GM10266 (cell line): Measurements from ENCODE around the gene GHSR.

ENCODE experiments used
- DNase-seq: peaks from one replicate; pipeline ENCODE4 v3.0.0; 2012; ENCODE audit errors: extremely low spot score
- CTCF ChIP-seq: IDR thresholded peaks from 2 replicates; pipeline ENCODE4 v1.5.1; 2012; ENCODE audit warnings: mild to moderate bottlenecking, low read depth; ENCODE audit not compliant: control insufficient read depth, insufficient read depth; ENCODE audit errors: missing control alignments

The GHSR gene

GRCh38 chr3:172467170-172467824, 19.0 kb upstream of the GHSR start:
- TF ChIP-seq CTCF = no peak
- no peak for DNase-seq

GRCh38 chr3:172466553-172467130, 18.4 kb upstream of the GHSR start:
- TF ChIP-seq CTCF = no peak
- DNase-seq = no peak

GRCh38 chr3:172465281-172465680, 17.0 kb upstream of the GHSR start:
- DNase-seq = no peak
- TF ChIP-seq CTCF = no peak

GRCh38 chr3:172464306-172464705, 16.1 kb upstream of the GHSR start:
- TF ChIP-seq CTCF = no peak
- DNase-seq = no peak

GRCh38 chr3:172461530-172462138, 13.4 kb upstream of the GHSR start:
- peak; percentile 87 for TF ChIP-seq CTCF
- DNase-seq = peak; percentile 71

- TF ChIP-seq CTCF = no peak
- no peak for DNase-seq
Observed at GRCh38 chr3:172456404-172456803, 8.1 kb upstream of the GHSR start.

- no peak for TF ChIP-seq CTCF
- DNase-seq = no peak
Observed at GRCh38 chr3:172454180-172454579, 5.9 kb upstream of the GHSR start.
